Measurements from ENCODE around the gene APP. TPM values are rescaled to one million over a fixed set of nuclear protein-coding genes. Genes with fewer than 3 reads are reported as not detected.

The APP gene
- total RNA-seq, 2 donors from 2014 or later = 20.5 to 46.6 TPM

DNA sequence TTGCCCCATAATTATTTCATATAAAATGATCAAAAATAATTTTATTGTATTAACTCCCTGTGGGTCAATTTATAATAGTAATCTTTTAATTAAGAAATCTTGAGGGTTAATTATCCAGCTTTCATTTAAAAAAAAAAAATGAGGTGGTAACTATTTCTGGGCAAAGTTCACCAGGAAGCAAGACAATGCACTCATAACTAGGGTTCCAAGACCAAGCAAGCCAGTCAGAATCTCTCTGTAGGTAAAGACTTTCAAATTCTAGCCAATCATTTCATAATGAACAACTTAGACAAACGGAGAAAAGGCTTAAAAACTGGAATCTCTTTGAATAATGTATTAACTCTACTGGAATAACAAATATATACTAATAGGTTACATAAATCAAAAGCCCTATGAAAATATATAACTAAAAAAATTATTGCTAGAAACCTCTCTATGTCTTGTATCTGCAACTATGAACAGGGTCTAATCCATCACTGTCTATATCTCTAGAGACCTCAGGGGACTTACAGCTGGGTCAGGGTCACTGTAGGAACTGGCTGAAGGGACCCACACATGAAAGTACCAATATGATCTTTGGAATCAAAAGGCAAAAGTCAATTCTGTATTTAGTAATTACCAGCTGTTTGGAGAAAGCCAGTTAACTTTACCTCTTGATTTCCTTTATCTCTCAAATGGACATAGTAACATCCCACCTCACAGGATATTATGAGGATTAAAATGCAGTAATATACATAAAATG lies 43.3 kb downstream of the APP start:
- Mint-ChIP-seq H3K27ac (no peak overlapping the region), H3K27me3 (no peaks in the 10 kb centered on the region), H3K4me3 (no peak overlapping the region), H3K4me1 (peaks cover 5% of the 10 kb centered on the region), H3K9me3 (no peaks in the 10 kb centered on the region), H3K36me3 (ENCODE audit: low read depth) (peaks cover 5% of the 10 kb centered on the region)
- ATAC-seq (replicated peaks) = no peak

DNA sequence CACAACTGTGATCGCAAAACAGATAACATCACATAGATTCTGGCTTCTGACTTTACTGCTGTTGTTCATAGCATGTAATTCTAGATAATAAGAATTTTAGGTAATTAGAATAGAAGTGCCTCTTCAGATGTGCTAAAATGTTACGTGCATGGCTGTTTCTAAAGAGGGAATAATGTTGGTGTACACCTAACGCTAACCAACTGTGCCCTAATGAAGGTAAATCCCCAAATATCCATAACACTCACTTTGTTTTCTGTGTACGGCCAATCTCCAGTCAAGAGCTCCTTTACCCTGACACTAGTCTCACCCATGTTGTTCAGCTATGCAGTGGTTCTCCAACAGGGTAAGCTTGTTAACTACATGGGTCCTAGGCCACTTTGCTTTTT lies 44.4 kb downstream of the APP start:
- no peak for ATAC-seq (replicated peaks)
- H3K9me3 Mint-ChIP-seq = no peaks in the 10 kb centered on the region
- peaks cover 5% of the 10 kb centered on the region for H3K4me1 Mint-ChIP-seq
- no peaks in the 10 kb centered on the region for H3K27me3 Mint-ChIP-seq
- H3K36me3 Mint-ChIP-seq (ENCODE audit: low read depth) = peaks cover 5% of the 10 kb centered on the region
- no peak overlapping the region for H3K27ac Mint-ChIP-seq
- H3K4me3 Mint-ChIP-seq = no peak overlapping the region

DNA sequence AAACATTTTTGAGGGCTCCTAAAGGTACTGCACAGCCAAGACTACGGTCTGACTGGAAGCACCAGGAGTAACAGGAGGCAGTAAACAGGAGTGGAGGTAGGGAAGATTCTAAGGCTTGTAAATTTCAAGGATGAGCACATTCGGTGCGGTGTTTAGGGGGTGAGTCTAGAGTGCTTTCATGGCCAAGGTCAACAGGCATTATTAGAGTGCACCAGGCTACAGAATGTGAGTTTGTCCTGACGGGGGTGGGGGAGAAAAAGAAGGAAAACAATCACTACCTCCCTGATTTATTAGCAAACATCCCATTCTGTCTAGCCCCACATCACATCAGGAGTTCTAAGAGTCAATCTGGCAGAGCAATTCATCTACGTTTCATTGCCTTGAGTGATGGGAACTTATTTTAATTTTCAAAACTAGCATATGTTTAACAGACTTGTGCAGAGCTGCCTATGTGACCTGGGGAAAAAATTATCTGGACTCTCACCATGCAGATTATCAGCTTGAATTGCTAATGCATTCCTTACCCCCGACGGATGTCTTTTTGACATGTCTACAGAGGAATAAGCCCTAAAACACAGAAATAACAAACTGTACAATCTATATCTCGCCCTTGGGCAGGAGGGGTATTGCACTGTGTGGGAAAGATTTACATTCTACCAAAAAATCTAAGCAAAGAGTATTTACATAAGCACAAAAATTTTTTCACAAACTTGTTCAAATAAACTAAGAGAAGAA lies 45.0 kb downstream of the APP start:
- Mint-ChIP-seq H3K4me3 (no peak overlapping the region), H3K36me3 (ENCODE audit: low read depth) (peaks cover 5% of the 10 kb centered on the region), H3K4me1 (peaks cover 5% of the 10 kb centered on the region), H3K27ac (no peak overlapping the region), H3K9me3 (no peaks in the 10 kb centered on the region), H3K27me3 (no peaks in the 10 kb centered on the region)
- ATAC-seq (replicated peaks) = no peak

DNA sequence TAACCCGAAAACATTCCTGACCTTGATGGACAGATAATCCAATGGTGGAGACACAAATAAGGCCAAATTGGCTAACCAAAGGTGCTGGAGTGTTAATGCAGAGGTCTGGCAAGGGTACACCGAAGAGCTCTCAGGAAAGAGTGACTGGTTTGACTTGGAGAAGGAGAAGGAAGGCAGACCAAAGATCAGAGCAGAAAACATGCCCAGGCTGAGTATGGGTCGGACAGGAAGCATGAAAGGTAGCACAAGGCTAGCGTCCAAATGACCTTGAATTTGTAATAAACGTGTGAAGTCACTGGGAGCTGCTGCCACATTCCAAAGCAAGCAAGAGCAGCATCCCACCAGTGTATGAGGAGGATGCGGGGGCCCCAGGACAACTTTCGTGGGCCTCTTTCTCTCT lies 45.7 kb downstream of the APP start:
- H3K27me3 Mint-ChIP-seq = no peaks in the 10 kb centered on the region
- peaks cover 5% of the 10 kb centered on the region for H3K36me3 Mint-ChIP-seq (ENCODE audit: low read depth)
- no peak overlapping the region for H3K27ac Mint-ChIP-seq
- peaks cover 5% of the 10 kb centered on the region for H3K4me1 Mint-ChIP-seq
- ATAC-seq (replicated peaks) = no peak
- H3K9me3 Mint-ChIP-seq = no peaks in the 10 kb centered on the region
- no peak overlapping the region for H3K4me3 Mint-ChIP-seq

DNA sequence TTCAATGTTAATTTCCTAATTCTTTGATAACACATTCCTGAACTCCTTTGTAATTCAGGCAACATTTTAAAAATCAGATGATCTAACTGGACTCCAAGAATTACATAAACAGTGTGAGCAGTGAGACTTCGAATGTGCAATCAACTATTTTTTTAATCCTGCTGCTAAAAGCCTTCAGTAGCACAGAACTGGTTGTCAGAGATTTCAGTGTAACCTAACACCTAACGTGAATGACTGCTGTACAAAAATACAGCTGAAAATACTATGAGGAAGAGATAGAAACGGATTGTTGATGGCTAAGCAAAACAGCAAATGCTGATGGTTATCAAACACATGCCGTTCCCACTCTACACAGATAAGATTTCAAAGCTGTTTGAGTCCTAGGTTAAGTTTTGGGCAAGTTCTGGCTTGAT lies 46.1 kb downstream of the APP start:
- Mint-ChIP-seq H3K27ac (no peak overlapping the region), H3K4me3 (no peak overlapping the region), H3K36me3 (ENCODE audit: low read depth) (peaks cover 5% of the 10 kb centered on the region), H3K4me1 (peaks cover 5% of the 10 kb centered on the region), H3K27me3 (no peaks in the 10 kb centered on the region), H3K9me3 (no peaks in the 10 kb centered on the region)
- ATAC-seq (replicated peaks) = no peak

DNA sequence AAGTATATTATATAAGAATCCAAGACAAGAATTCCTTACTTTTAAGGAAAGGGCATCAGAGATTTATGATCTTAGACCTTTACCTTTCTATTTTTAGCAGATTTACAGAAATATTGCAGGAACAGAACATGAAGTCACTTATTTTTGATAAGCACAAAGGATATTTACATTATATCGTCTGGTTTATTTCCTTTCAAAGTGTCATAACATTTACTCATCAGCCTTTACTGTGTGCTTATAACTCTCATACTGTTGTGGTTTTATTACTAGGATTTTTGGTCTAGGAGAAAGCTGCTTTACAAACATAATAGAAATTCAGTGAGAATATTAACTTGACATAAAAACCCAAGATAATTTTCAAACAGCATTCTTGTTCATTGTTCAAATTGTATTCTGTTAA lies 47.6 kb downstream of the APP start:
- no peak for ATAC-seq (replicated peaks)
- H3K9me3 Mint-ChIP-seq = no peaks in the 10 kb centered on the region
- H3K36me3 Mint-ChIP-seq (ENCODE audit: low read depth) = no peaks in the 10 kb centered on the region
- H3K27ac Mint-ChIP-seq = no peak overlapping the region
- H3K4me3 Mint-ChIP-seq = no peak overlapping the region
- peaks cover 5% of the 10 kb centered on the region for H3K4me1 Mint-ChIP-seq
- no peaks in the 10 kb centered on the region for H3K27me3 Mint-ChIP-seq

DNA sequence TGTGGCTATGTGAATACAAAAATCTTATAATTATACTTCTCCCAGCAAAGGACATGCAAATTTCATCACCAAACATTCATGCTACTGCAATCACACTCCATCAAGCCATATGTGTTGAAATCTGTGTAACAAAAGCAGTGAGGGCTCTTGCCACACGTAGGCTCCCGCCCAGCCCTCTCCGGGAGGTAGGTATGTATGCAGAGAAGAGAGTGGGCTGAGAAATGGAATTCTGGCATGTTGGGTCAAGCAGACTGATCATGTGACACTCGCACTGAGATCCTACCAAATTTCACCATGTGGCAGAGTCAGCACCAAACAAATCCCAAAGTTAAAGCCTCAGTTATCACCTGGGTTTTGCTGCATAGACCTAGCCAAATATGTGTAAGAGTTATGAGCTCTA lies 49.7 kb downstream of the APP start:
- Mint-ChIP-seq H3K4me1 (peaks cover 5% of the 10 kb centered on the region), H3K27ac (no peak overlapping the region), H3K36me3 (ENCODE audit: low read depth) (no peaks in the 10 kb centered on the region), H3K9me3 (no peaks in the 10 kb centered on the region), H3K4me3 (no peak overlapping the region), H3K27me3 (no peaks in the 10 kb centered on the region)
- ATAC-seq (replicated peaks) = no peak

DNA sequence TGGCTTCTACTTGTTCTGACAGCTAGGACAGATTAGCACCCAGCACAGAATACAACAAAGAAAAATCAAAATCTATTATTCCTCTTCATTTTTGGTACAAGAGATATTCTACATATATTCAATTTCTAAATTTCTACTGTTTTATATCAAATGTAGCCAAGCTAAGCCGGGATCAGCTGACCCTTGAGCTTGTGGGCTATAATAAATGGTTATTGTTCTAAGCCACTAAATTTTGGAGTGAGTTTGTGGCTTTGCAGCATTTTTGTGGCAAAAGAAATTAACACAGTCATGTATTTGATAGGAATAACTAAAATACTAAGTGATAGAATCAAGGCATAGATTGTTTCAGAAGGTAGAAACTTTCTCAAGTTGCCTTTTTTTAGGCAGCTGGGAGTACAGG lies 50.7 kb downstream of the APP start:
- Mint-ChIP-seq H3K4me1 (peaks cover 3% of the 10 kb centered on the region), H3K27me3 (no peaks in the 10 kb centered on the region), H3K4me3 (no peak overlapping the region), H3K9me3 (no peaks in the 10 kb centered on the region), H3K27ac (no peak overlapping the region), H3K36me3 (ENCODE audit: low read depth) (no peaks in the 10 kb centered on the region)
- no peak for ATAC-seq (replicated peaks)

DNA sequence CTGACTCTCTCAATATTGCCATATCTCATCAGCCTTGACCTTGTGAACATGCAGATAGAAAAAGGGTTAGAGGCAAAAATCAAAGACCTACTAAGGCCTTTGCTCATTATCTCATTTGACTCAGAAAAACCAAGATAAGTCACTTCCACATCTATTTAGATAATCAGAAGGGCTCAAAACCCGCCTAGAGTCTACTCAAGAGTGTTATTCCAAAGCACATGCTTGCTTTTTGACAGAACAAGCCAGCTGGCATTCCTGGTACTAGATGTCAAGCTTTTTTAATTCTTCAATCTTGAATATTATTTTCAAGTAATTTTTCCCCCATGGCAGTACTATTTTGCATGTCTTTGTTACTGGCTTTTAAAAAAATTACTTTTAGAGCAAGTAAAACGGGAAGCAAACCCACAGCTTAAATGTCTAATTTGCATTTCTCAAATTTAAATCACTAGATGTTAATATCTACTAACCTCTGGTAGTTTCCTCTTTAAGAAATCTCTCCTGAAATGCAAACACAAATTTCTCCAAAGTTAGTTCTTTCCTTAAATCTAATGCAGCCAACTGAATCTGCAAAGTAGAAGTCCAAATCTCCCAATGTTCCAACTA lies 51.5 kb downstream of the APP start:
- H3K27me3 Mint-ChIP-seq = no peaks in the 10 kb centered on the region
- no peaks in the 10 kb centered on the region for H3K36me3 Mint-ChIP-seq (ENCODE audit: low read depth)
- H3K27ac Mint-ChIP-seq = no peak overlapping the region
- no peak overlapping the region for H3K4me3 Mint-ChIP-seq
- no peaks in the 10 kb centered on the region for H3K4me1 Mint-ChIP-seq
- no peak for ATAC-seq (replicated peaks)
- no peaks in the 10 kb centered on the region for H3K9me3 Mint-ChIP-seq

DNA sequence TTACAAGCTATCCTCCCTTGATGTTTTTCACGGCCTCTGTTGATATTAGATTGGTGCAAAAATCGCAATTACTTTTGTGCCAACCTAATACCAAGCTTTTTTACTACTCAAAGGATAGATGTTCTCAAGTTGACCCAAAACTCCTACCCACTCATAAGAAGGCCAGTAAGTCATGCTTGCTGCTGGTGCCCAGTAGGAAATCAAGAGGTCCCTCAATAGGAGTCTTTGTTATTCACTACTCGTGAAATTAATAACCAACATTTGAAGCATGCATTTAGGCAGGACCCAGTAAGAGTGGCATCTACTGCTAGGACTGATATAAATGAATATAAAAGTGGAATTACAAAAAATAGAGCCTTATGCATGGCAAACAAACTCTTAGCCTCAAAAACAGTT lies 52.6 kb downstream of the APP start:
- Mint-ChIP-seq H3K27me3 (no peaks in the 10 kb centered on the region), H3K27ac (no peak overlapping the region), H3K4me3 (no peak overlapping the region), H3K4me1 (no peaks in the 10 kb centered on the region), H3K36me3 (ENCODE audit: low read depth) (no peaks in the 10 kb centered on the region), H3K9me3 (no peaks in the 10 kb centered on the region)
- ATAC-seq (replicated peaks) = no peak

DNA sequence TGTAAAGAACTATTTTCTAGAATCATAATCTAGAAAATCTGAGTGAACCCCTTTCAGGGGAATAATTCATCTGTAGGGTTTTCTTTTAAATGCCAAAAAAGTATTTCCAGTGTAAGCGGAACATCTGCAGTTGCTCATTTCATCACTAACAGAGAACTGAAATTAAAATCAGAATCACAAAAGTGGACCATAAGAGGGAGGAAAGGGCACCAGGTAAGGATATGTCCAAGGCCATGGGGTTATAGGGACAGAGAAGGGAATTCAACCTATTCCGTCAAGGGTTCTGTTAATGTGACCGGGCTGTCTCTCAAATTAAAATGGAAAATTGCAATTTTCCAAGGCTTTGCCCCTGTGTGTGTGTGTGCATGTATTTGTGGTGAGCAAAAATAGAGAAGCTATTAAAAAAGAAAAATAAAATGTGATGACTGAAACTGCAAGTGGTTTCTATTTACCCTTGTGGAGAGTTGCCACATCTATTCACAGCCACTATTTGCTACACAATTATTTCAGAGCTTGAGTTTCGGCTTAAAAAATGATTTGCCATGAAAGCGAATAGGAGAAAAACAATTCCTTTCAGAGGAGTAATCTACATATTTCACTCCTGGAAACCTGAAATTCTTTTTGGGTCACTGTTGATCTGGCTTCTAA lies 53.1 kb downstream of the APP start:
- Mint-ChIP-seq H3K9me3 (no peaks in the 10 kb centered on the region), H3K4me1 (peaks cover 4% of the 10 kb centered on the region), H3K27me3 (no peaks in the 10 kb centered on the region), H3K36me3 (ENCODE audit: low read depth) (no peaks in the 10 kb centered on the region), H3K4me3 (no peak overlapping the region), H3K27ac (no peak overlapping the region)
- ATAC-seq (replicated peaks) = no peak

DNA sequence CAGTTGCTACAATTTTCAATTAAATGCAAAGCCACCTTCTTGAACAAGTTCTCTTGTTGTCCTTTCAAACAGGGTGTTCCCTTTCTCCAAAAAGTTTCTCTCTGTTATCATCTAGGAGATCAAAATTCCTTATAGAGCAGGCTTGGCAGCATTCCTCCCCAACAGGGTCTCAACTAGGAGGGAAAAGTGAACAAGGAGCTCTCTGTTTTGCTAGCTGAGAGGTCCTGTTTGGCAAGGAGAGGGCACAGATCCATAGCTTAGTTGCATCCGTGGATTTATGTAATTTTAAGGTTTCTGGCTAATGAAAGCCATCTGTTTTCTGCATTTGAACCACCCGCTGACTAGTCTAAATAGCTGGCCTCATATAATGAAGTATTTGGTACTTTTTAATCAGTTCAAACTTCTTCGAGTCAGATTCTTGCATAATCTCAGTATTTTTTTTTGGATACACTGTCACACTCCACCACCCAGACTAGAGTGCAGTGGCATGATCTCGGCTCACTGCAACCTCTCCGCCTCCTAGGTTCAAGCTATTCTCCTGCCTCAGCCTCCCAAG lies 54.0 kb downstream of the APP start:
- Mint-ChIP-seq H3K9me3 (no peaks in the 10 kb centered on the region), H3K4me1 (peaks cover 4% of the 10 kb centered on the region), H3K4me3 (no peak overlapping the region), H3K27me3 (no peaks in the 10 kb centered on the region), H3K27ac (no peak overlapping the region), H3K36me3 (ENCODE audit: low read depth) (peaks cover under 1% of the 10 kb centered on the region)
- no peak for ATAC-seq (replicated peaks)

DNA sequence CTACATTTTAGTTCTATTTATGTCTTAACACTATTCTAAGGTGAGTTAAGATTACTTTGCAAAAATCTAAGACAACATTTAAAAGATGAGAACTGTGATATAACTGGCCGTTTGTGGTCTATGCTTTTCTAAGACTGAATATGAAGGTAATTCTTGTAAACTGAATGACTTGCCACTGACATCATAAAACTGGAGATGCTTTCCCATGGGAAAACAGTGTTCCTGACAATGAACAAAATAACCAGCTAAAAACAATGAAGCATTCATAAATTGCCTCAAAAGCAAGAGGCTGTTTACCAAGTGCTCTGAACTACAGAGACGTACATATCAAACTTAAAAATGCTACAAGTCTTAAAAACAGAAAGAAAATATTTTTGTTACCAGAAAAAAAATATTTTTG lies 54.7 kb downstream of the APP start:
- Mint-ChIP-seq H3K36me3 (ENCODE audit: low read depth) (peaks cover 7% of the 10 kb centered on the region), H3K4me1 (peaks cover 4% of the 10 kb centered on the region), H3K27me3 (no peaks in the 10 kb centered on the region), H3K4me3 (no peak overlapping the region), H3K9me3 (no peaks in the 10 kb centered on the region), H3K27ac (no peak overlapping the region)
- no peak for ATAC-seq (replicated peaks)

DNA sequence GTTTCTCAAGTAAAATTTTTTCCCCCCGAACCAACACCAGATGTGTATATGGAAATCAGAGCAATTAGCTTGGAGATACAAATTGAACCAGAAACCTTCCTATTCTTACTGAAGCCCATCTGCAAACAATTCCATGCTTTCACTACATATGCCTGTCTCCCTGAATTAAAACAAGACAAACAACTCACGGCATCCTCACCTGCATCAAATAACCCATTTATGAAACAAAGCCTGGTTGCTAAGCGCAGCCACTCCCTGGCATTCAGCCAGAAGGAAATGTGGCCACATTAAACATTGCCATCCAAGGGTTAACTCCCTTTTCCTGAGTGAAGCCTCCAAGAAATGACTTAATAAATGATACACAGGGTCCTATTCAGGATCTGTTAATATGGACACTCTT lies 55.3 kb downstream of the APP start:
- no peaks in the 10 kb centered on the region for H3K9me3 Mint-ChIP-seq

More for the DNA sequence above, 55.3 kb downstream of the APP start:
- no peak for ATAC-seq (replicated peaks)
- Mint-ChIP-seq H3K4me1 (peaks cover 4% of the 10 kb centered on the region), H3K4me3 (no peak overlapping the region), H3K36me3 (ENCODE audit: low read depth) (peaks cover 11% of the 10 kb centered on the region), H3K27me3 (no peaks in the 10 kb centered on the region), H3K27ac (no peak overlapping the region)

Data from activated T-helper 17 cell treated with anti-CD3 and anti-CD28 coated beads, Interleukin-2, amount 50 U/mL, for 72 hours (primary cell).